PC-9 (cell line): ENCODE data around the gene KCTD6.

Experiments
- EZH2 ChIP-seq: fragments of 200-600 bp; sonication (generic); IDR thresholded peaks from 2 replicates; pipeline ENCODE4 v1.8.0; 2017; ENCODE audit warnings: antibody characterized with exemption, low read depth
- TF ChIP-seq, protein P1 (sequence below): fragments of 200-600 bp; sonication (generic); conservative IDR thresholded peaks from 2 replicates; pipeline ENCODE4 v1.6.1; 2017; ENCODE audit warnings: mixed run types, antibody characterized with exemption, mild to moderate bottlenecking, moderate library complexity

DNA sequence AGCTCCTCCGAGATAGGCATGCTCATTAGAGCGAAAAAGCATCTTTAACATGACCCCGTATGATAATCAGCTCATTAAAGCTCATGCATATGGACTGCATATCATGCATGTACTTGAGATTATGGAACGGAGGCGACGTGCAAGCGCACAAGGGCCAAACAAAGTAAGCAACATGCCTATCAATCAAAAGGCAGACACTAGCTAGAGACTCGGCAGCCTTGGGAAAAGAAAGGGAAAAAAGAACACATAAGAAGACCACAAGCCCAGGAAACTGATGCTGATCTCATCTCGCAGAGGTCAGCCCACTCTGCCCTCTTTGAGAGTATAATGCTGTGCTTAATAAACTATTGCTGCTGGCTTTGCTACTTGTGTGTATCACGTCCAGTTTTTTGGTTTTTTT lies 47.7 kb downstream of the KCTD6 start:
- TF ChIP-seq, protein P1, sequence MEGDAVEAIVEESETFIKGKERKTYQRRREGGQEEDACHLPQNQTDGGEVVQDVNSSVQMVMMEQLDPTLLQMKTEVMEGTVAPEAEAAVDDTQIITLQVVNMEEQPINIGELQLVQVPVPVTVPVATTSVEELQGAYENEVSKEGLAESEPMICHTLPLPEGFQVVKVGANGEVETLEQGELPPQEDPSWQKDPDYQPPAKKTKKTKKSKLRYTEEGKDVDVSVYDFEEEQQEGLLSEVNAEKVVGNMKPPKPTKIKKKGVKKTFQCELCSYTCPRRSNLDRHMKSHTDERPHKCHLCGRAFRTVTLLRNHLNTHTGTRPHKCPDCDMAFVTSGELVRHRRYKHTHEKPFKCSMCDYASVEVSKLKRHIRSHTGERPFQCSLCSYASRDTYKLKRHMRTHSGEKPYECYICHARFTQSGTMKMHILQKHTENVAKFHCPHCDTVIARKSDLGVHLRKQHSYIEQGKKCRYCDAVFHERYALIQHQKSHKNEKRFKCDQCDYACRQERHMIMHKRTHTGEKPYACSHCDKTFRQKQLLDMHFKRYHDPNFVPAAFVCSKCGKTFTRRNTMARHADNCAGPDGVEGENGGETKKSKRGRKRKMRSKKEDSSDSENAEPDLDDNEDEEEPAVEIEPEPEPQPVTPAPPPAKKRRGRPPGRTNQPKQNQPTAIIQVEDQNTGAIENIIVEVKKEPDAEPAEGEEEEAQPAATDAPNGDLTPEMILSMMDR: no peak
- TF ChIP-seq EZH2: no peak
